Loucy (cell line): ENCODE results near the gene TIMM10.

Experiments
- H2AFZ ChIP-seq: fragments of 200-600 bp; sonication (generic); 2 replicates; pipeline ENCODE4 v1.6.0; 2016; ENCODE audit warnings: antibody characterized with exemption, mild to moderate bottlenecking, low read length, moderate library complexity
- H3F3A ChIP-seq: fragments of 200-600 bp; 2 replicates; pipeline ENCODE4 v1.6.0; 2016; ENCODE audit warnings: antibody characterized with exemption, low read depth, mild to moderate bottlenecking
- H3K27me3 ChIP-seq: fragments of 200-600 bp; sonication (generic); 2 replicates; pipeline ENCODE4 v1.6.1; 2014; ENCODE audit warnings: low read length, mild to moderate bottlenecking; ENCODE audit not compliant: insufficient read depth, poor library complexity, severe bottlenecking
- H3K36me3 ChIP-seq: fragments of 200-600 bp; sonication (generic); 2 replicates; pipeline ENCODE4 v1.6.1; 2016; ENCODE audit warnings: low read length; ENCODE audit not compliant: insufficient read depth
- H3K4me1 ChIP-seq: fragments of 200-600 bp; sonication (generic); 2 replicates; pipeline ENCODE4 v1.5.1; 2014; ENCODE audit warnings: low read length, mild to moderate bottlenecking; ENCODE audit not compliant: insufficient read depth, poor library complexity, severe bottlenecking
- H3K4me2 ChIP-seq: fragments of 200-600 bp; sonication (generic); 2 replicates; pipeline ENCODE4 v1.6.0; 2014; ENCODE audit warnings: antibody characterized with exemption, low read length, low read depth, mild to moderate bottlenecking; ENCODE audit not compliant: poor library complexity, severe bottlenecking
- H3K4me3 ChIP-seq: fragments of 200-600 bp; sonication (generic); 2 replicates; pipeline ENCODE4 v1.5.1; 2014; ENCODE audit warnings: low read length, mild to moderate bottlenecking, mixed read lengths; ENCODE audit not compliant: poor library complexity, severe bottlenecking
- H3K79me2 ChIP-seq: fragments of 200-600 bp; sonication (generic); 2 replicates; pipeline ENCODE4 v1.6.1; 2014; ENCODE audit warnings: low read length; ENCODE audit not compliant: insufficient read depth
- H3K9ac ChIP-seq: fragments of 200-600 bp; sonication (generic); 2 replicates; pipeline ENCODE4 v1.6.0; 2014; ENCODE audit warnings: mild to moderate bottlenecking, low read depth, low read length, moderate library complexity; ENCODE audit not compliant: poor library complexity, severe bottlenecking
- H3K9me2 ChIP-seq: fragments of 200-600 bp; sonication (generic); replicated peaks from 2 replicates; pipeline ENCODE4 v1.6.1; 2016; ENCODE audit warnings: low read depth, low read length, mixed read lengths
- H3K9me3 ChIP-seq: fragments of 200-600 bp; sonication (generic); 2 replicates; pipeline ENCODE4 v1.6.1; 2014; ENCODE audit warnings: mild to moderate bottlenecking, antibody characterized with exemption, low read length, low read depth; ENCODE audit not compliant: insufficient read depth
- H4K20me1 ChIP-seq: fragments of 200-600 bp; sonication (generic); 2 replicates; pipeline ENCODE4 v1.6.0; 2014; ENCODE audit warnings: antibody characterized with exemption, low read length, mild to moderate bottlenecking; ENCODE audit not compliant: insufficient read depth, poor library complexity, severe bottlenecking
- CTCF ChIP-seq: fragments of 200-600 bp; sonication (generic); conservative IDR thresholded peaks from 2 replicates; pipeline ENCODE4 v1.5.1; 2014; ENCODE audit warnings: mild to moderate bottlenecking, antibody characterized with exemption, low read length
- EZH2phosphoT487 ChIP-seq: fragments of 200-600 bp; IDR thresholded peaks from 2 replicates; pipeline ENCODE4 v1.6.1; 2018; ENCODE audit warnings: antibody characterized with exemption, mild to moderate bottlenecking, moderate library complexity, borderline replicate concordance

TIMM10 gene

GRCh38 chr11:57544566-57544965 lies 14.0 kb upstream of the TIMM10 start:
- Histone ChIP-seq H3K4me1 (no peaks in the 10 kb centered on the region), H3K9me3 (no peaks in the 10 kb centered on the region), H3K79me2 (no peaks in the 10 kb centered on the region), H3K36me3 (peaks cover 17% of the 10 kb centered on the region; the same call in 1 of the 2 replicates), H3K4me2 (no peak overlapping the region), H3K27me3 (no peaks in the 10 kb centered on the region), H3K9me2 (no peaks in the 10 kb centered on the region), H2AFZ (no peak overlapping the region), H3F3A (no peaks in the 10 kb centered on the region), H4K20me1 (no peaks in the 10 kb centered on the region), H3K4me3 (no peak overlapping the region), H3K9ac (no peak overlapping the region)
- TF ChIP-seq EZH2phosphoT487 (no peak), CTCF (no peak)

- no peaks in the 10 kb centered on the region for H3K4me1 ChIP-seq
- H3K79me2 ChIP-seq, result no peaks in the 10 kb centered on the region
- H3K9me3 ChIP-seq, result no peaks in the 10 kb centered on the region
- H3K9ac ChIP-seq, result no peak overlapping the region
- H3K27me3 ChIP-seq, result no peaks in the 10 kb centered on the region
- no peaks in the 10 kb centered on the region for H4K20me1 ChIP-seq
- H3K4me2 ChIP-seq, result no peak overlapping the region
- H3K4me3 ChIP-seq, result no peak overlapping the region
- H3K9me2 ChIP-seq, result no peaks in the 10 kb centered on the region
- no peaks in the 10 kb centered on the region for H3F3A ChIP-seq
- no peak overlapping the region for H2AFZ ChIP-seq
- TF ChIP-seq EZH2phosphoT487 (no peak), CTCF (no peak)
- peaks cover 11% of the 10 kb centered on the region; the same call in 1 of the 2 replicates for H3K36me3 ChIP-seq
Observed at GRCh38 chr11:57543593-57543992, 13.0 kb upstream of the TIMM10 start.

DNA sequence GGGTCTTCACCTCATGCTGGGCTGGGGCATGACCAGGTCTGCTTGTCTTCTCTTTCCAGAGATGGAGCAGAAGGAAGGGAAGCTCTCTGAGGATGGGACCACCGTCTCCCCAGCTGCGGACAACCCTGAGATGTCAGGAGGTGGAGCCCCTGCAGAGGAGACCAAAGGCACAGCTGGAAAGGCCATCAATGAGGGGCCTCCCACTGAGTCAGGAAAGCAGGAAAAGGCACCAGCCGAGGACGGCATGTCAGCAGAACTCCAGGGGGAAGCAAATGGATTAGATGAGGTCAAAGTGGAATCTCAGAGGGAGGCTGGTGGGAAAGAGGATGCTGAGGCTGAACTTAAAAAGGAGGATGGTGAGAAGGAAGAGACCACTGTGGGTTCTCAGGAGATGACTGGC lies 12.0 kb upstream of the TIMM10 start:
- H3K4me2 ChIP-seq, result no peak overlapping the region

More for the DNA sequence above, 12.0 kb upstream of the TIMM10 start:
- peaks cover 5% of the 10 kb centered on the region; the same call in 1 of the 2 replicates for H3K36me3 ChIP-seq
- H3K9ac ChIP-seq, result no peak overlapping the region
- H4K20me1 ChIP-seq, result no peaks in the 10 kb centered on the region
- H3K4me3 ChIP-seq, result no peak overlapping the region
- H3K27me3 ChIP-seq, result no peaks in the 10 kb centered on the region
- H3K79me2 ChIP-seq, result no peaks in the 10 kb centered on the region
- no peaks in the 10 kb centered on the region for H3K4me1 ChIP-seq
- H3K9me3 ChIP-seq, result no peaks in the 10 kb centered on the region
- TF ChIP-seq CTCF (no peak), EZH2phosphoT487 (no peak)
- H2AFZ ChIP-seq, result no peak overlapping the region
- no peaks in the 10 kb centered on the region for H3F3A ChIP-seq
- no peaks in the 10 kb centered on the region for H3K9me2 ChIP-seq
